A673 (cell line): ENCODE results near the gene MORN1.

ENCODE experiments used
- EZH2 ChIP-seq: fragments of 200-600 bp; sonication (generic); IDR thresholded peaks from 2 replicates; pipeline ENCODE4 v1.6.1; 2017; ENCODE audit warnings: borderline replicate concordance, low read depth, mild to moderate bottlenecking, mixed read lengths, antibody characterized with exemption, low read length; ENCODE audit not compliant: poor library complexity, severe bottlenecking
- TF ChIP-seq, protein P1 (sequence below): fragments of 300-800, 200-600 bp; sonication (generic); conservative IDR thresholded peaks from 2 replicates; pipeline ENCODE4 v1.5.1; 2017; ENCODE audit warnings: low read depth, mild to moderate bottlenecking, antibody characterized with exemption, low read length, moderate library complexity, mixed read lengths

DNA sequence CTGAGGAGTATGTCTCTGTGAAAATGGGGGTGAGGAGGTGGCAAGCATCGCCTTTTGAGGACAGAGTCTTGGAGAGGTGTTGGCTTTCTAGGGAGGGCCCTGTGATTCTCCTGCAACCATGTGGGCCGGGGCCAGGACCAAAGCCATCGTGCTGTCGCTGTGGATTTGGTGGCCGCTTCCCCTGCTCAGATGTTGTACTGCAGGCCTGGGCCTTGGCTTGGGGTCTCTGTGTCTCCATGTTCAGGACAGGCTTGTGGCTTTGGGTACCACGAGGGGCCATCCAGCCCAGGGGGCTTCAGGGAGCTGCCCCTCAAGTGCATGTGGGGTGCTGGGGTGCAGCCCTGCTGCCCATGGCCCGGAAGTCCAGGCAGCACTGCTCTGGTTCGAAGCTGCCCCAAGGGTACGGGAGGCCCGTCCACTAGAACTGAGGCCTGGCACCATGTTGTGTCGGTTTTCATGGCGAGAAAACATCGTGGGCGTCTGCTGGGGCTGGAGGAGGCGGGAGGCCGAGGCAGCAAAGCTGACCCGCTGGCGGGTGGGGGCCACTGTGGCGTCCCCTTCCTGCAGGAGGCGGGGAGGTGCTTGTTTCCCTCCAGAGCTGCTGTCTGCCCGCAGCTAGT is 107.9 kb downstream of the MORN1 start:
- no peak for TF ChIP-seq EZH2
- TF ChIP-seq, protein P1, sequence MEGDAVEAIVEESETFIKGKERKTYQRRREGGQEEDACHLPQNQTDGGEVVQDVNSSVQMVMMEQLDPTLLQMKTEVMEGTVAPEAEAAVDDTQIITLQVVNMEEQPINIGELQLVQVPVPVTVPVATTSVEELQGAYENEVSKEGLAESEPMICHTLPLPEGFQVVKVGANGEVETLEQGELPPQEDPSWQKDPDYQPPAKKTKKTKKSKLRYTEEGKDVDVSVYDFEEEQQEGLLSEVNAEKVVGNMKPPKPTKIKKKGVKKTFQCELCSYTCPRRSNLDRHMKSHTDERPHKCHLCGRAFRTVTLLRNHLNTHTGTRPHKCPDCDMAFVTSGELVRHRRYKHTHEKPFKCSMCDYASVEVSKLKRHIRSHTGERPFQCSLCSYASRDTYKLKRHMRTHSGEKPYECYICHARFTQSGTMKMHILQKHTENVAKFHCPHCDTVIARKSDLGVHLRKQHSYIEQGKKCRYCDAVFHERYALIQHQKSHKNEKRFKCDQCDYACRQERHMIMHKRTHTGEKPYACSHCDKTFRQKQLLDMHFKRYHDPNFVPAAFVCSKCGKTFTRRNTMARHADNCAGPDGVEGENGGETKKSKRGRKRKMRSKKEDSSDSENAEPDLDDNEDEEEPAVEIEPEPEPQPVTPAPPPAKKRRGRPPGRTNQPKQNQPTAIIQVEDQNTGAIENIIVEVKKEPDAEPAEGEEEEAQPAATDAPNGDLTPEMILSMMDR: no peak
